Activated CD4-positive, alpha-beta T cell treated with anti-CD3 and anti-CD28 coated beads for 1 hour (primary cell): ENCODE measurements around the gene OR10C1.

Experiments
- DNase-seq: peaks from one replicate; pipeline ENCODE4 v3.0.0-alpha.2; 2020

OR10C1 gene

DNA sequence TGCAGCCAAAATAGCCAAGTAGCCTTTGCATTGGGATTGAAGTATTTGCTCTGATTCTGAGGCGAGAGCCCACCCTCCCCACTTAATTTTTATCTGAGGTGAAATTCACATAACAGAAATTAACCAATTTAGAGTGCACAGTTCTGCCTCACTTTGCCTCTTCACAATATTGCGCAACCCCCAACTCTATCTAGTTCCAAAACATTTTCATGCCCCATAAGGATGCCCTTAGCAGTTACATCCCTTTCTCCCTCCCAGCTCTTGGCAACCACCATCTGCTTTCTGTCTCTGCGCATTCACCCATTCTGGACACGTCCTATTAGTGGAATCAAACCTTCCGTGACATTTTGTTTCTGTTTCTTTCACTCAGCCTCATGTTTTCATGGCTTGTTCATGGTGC, 39.6 kb downstream of the OR10C1 start:
- no peak for DNase-seq

DNA sequence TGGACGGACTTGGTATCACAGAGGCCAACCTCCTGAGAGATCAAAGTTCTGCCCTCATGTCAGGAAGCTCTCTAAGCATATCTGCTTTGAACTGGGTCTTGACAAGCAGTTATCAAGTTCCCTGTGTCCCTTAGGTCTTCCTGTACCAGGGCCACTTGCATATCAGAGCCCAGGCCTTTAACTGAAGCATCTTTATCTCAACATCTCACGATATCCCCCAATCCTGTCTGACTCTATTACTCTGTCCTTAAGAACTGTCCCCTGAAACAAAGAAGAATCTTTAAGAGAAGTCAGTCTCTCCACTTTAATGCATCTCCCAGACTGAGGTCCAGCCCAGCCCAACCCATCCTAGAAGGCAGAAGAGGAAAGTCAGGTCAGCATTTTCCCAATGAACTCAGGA, 40.5 kb downstream of the OR10C1 start:
- DNase-seq = no peak

DNA sequence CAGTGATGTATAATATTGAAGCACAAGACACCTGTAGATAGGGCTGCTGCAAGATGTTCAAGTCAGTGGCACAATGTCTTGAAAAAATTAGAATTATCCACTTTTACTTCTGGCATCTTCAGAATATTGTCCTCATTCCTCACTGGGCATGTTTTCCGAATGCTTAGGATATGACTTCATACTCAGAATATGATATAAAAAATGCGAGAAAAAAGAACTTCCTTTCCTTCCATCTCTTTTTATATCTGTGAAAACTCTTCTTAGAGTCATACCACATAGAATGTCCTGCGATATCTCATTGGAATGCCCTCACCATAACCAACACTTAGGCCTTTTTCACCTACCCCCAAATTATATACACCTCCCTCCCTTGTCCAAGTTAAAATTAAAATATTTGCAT, 44.1 kb downstream of the OR10C1 start:
- DNase-seq = no peak

DNA sequence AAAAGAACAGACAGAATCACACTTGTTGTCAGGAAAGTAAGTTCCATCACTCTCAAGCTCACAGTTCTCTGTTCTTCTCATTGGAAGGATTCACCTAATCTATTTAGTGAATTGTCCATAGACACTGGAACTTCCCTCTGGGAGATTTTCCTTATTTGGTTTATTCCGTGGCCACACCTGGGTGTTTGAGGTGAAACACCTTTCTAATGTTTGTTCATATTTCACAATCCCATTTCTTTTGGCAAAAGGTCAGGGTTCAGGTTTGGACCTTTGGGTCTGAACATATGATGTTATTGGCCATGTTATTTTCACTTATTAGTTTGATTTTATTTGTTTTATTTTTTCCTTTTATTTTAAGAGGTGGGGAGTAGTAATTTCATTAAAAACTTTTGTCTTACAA, 44.6 kb downstream of the OR10C1 start:
- no peak for DNase-seq

DNA sequence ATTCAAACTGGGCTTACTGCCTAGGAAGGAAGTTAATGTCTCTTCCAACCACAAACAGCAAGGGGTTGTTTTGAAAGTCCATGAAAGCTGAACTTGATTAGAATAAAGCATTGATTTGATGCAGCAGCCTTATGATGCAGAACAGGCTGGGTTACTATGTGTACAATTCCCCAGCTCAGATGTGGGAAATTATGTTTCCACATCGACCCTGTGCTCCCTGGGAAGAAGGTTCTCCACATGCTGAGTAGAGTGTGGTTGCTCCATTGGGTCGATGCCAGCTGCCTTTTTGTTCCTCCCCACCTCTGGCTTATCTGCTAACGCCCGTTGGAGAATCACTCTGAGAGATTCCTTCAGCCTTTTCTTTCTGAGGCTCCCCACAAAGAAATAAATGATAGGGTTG, 47.5 kb downstream of the OR10C1 start:
- no peak for DNase-seq

DNA sequence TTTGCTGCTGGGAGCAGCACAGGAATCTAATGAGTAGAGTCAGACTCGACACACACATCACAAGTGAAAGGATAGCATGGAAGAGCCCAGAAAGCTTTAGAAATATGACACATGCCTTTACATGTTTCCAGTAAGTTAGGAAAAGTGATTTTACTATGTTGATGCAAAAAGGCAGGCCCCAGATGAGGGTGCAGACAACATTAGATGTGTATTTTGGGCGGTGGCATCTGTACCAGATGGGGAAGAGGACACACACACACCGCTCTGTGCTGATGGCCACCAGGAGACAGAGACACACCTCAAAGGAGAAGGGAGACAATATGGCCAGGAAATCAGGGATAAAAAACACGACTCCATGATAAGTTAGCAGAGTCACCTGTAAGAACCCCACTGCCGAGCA, 48.0 kb downstream of the OR10C1 start:
- DNase-seq = no peak

DNA sequence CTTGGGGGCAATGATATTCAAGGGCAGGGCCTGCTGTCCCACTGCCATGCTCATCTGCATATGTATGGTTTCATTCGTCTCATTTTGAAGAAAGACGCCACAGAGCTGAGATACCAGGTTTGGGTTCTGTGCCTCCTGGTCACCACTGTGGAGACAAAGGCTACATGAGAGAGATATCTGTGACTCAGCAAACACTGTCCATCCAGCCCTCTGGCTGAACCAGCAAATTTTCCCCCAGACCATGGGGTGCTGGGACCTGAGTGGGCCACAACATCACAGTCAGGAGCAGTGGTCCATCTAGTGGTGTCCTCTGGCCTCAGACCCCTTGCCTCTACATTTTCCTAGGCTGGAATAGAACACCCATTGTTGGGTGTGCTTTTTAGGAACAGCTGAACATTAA, 48.6 kb downstream of the OR10C1 start, which contains the start of gene MAS1L:
Gene MAS1L (minus strand): TSS at position 297 of the 400 bp plus-strand sequence. CDS start 54 bp downstream, at position 243.
- DNase-seq = no peak

DNA sequence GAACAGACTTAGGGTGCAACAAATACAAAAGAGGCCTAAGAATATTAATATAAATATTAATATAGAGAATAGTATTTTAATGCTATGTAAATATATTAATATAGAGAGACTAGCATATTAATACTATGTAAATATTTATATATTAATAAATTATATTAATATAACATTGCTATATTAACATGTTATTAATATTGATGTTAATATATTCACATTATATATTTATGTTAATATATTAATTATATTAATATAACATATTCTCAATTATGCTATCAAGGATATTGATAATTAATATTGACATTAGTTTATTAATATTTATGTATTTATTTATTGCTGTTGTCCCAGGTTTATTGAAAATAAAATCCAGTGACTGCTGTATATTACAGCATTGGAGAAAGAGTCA, 49.8 kb downstream of the OR10C1 start:
- DNase-seq = no peak

DNA sequence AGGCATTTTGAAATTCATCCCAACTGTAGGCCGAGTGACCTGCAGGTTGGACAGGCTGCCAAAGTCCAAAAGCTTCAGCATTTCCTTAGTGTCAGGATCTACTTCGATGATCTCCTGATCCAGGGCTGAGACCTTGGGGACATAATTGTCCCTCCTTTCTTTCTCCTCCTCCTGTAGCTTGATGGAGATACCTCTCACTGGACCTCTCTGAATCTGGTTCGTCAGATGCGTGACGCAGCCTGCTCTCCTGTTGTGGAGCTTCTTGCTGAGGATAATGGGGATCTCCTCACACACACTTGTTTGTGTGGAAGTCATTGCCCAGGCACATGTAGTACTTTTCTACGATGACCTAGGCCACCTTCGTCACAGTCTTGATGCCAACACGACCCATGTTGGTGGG, 50.2 kb downstream of the OR10C1 start:
- DNase-seq = no peak

DNA sequence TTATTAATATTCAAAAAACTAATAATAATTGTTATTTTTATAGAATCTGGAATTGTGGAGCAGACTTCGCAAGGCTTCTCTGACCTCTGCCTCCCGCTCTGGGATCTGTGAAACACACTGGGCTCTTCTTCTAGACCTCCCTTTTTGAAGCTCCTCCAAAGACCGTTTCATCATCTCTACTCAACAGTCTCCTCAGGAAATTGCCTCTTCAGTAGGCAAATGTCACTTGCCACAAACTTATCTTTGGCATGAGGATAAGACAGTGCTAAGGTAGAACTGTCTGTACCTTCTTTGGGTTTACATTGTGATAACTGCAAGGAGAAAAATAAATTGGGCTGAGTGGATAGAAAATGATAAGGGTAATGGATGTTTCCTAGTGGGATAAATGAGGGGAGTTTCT, 50.9 kb downstream of the OR10C1 start:
- no peak for DNase-seq

DNA sequence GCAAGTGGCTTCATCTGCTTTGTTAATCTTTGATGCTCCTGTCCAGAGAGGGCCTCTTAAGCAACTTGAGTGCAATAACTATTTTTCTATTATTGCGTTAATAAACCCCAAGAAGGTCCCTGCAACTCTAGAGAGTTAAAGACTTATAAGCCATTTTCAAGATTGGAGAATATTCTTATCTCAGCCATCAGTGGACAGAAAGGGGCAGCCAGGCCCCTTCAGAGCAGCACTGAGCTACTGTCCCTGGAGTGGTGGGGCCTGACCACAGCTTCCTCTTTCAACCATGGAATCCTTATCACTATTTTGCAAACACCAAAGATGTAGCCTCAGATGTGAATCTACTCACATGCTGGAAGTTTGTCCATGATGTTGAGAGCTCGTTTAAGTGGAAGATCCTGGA, 51.4 kb downstream of the OR10C1 start:
- no peak for DNase-seq
